Kidney epithelial cell (primary cell): ENCODE results near the gene WDR37. TPM values are rescaled to one million over a fixed set of nuclear protein-coding genes. Genes with fewer than 3 reads are reported as not detected.
A peak's percentile ranks its signal among the peaks of the same experiment; 100 is the strongest.

Source experiments
- DNase-seq: peaks from one replicate; pipeline ENCODE4 v3.0.0-alpha.2; 2010; ENCODE audit warnings: low read depth
- H3K27me3 ChIP-seq: 2 replicates; pipeline ENCODE4 v1.6.0; 2011; ENCODE audit warnings: low read length; ENCODE audit not compliant: control insufficient read depth, insufficient read depth
- H3K36me3 ChIP-seq: 2 replicates; pipeline ENCODE4 v1.5.1; 2011; ENCODE audit warnings: low read length; ENCODE audit not compliant: control insufficient read depth, insufficient read depth
- H3K4me3 ChIP-seq: 2 replicates; pipeline ENCODE4 v1.5.1; 2011; ENCODE audit warnings: low read depth, mild to moderate bottlenecking, control low read depth, low read length
- total RNA-seq: library from RNA; depleted of rRNA; stranded (reverse); fragments of >200 nt; gene quantifications from 2 replicates; pipeline ENCODE4 v1.2.3, GENCODE V29; 2015
- TF ChIP-seq, protein P1 (sequence below): IDR thresholded peaks from 2 replicates; pipeline ENCODE4 v1.5.1; 2011; ENCODE audit warnings: mild to moderate bottlenecking, moderate library complexity, low read length, control low read depth, inconsistent platforms; ENCODE audit not compliant: insufficient read depth, poor library complexity, severe bottlenecking

Gene WDR37
- total RNA-seq, 1 donor from 2014 or later, result 15.1 TPM

DNA sequence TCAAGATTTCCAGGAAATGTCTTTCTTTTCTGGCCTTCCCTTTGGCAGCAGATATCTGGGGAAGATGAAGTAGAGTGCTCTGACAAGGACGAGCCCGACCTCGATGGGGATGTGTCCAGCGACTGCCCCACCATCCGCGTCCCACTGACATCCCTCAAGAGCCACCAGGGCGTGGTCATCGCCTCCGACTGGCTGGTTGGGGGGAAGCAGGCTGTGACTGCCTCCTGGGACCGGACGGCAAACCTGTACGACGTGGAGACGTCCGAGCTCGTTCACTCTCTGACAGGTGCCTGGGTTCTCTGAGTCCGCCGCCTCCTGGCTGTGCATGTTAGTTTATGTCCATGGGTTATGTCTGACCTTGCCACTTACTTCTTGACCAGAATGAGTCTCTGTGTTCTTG lies 47.4 kb downstream of the WDR37 start:
- Histone ChIP-seq H3K4me3 (no peak overlapping the region), H3K27me3 (no peaks in the 10 kb centered on the region), H3K36me3 (peaks cover 2% of the 10 kb centered on the region)
- DNase-seq, result no peak
- TF ChIP-seq, protein P1, sequence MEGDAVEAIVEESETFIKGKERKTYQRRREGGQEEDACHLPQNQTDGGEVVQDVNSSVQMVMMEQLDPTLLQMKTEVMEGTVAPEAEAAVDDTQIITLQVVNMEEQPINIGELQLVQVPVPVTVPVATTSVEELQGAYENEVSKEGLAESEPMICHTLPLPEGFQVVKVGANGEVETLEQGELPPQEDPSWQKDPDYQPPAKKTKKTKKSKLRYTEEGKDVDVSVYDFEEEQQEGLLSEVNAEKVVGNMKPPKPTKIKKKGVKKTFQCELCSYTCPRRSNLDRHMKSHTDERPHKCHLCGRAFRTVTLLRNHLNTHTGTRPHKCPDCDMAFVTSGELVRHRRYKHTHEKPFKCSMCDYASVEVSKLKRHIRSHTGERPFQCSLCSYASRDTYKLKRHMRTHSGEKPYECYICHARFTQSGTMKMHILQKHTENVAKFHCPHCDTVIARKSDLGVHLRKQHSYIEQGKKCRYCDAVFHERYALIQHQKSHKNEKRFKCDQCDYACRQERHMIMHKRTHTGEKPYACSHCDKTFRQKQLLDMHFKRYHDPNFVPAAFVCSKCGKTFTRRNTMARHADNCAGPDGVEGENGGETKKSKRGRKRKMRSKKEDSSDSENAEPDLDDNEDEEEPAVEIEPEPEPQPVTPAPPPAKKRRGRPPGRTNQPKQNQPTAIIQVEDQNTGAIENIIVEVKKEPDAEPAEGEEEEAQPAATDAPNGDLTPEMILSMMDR, result no peak

DNA sequence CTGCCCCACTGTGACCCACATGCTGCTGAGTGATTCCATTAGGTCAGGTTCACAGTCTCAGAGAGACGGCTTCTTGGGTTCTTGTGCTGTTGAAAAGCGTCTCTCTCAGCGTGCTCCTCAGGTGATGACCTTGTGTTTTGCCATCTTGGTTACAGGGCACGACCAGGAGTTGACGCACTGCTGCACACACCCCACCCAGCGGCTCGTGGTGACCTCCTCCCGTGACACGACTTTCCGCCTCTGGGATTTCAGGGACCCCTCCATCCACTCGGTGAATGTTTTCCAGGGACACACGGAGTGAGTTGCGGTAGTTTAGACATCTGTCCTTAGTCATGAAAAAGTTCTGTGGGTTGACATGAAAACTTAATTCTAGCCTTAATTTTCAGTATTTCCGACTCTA lies 48.8 kb downstream of the WDR37 start:
- Histone ChIP-seq H3K27me3 (no peaks in the 10 kb centered on the region), H3K4me3 (no peak overlapping the region), H3K36me3 (no peaks in the 10 kb centered on the region)
- DNase-seq, result no peak
- TF ChIP-seq, protein P1, result no peak

DNA sequence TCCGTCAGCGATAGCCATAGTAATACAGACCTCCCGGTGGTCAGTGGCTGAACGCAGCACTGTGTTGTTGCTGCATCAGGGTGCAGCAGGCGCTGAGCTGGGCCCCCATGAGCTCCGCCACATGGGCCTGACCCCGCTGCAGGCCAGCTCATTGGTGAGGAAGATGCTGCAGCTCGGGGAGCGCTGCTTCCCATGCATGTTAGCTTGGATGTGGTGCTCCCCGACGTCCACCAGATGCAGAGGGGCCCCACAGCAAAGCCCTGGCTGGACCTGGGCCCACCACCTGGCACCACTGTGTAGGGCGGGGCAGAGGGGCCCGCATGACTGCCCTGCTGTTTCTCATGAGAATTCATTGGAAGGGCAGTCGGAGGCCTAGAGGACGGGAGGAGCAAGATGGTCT lies 50.8 kb downstream of the WDR37 start:
- H3K36me3 ChIP-seq, result no peaks in the 10 kb centered on the region
- no peak for DNase-seq
- TF ChIP-seq, protein P1, result no peak
- H3K27me3 ChIP-seq, result no peaks in the 10 kb centered on the region
- H3K4me3 ChIP-seq, result no peak overlapping the region

DNA sequence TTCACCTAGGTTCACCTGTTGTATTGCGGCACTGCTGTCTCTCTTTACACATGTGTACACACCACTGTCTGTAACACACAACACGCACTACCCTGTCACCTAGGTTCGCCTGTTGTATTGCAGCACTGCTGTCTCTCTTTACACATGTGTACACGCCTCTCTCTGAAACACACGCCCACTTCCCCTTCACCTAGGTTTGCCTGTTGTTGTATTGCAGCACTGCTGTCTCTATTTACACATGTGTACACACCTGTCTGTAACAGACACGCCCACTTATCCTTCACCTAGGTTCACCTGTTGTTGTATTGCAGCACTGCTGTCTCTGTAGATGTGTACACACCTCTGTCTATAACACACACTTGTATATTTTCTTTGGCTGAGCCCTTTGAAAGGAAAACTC lies 51.5 kb downstream of the WDR37 start:
- no peaks in the 10 kb centered on the region for H3K27me3 ChIP-seq
- H3K36me3 ChIP-seq, result no peaks in the 10 kb centered on the region
- DNase-seq, result no peak
- TF ChIP-seq, protein P1, result no peak
- H3K4me3 ChIP-seq, result no peak overlapping the region

DNA sequence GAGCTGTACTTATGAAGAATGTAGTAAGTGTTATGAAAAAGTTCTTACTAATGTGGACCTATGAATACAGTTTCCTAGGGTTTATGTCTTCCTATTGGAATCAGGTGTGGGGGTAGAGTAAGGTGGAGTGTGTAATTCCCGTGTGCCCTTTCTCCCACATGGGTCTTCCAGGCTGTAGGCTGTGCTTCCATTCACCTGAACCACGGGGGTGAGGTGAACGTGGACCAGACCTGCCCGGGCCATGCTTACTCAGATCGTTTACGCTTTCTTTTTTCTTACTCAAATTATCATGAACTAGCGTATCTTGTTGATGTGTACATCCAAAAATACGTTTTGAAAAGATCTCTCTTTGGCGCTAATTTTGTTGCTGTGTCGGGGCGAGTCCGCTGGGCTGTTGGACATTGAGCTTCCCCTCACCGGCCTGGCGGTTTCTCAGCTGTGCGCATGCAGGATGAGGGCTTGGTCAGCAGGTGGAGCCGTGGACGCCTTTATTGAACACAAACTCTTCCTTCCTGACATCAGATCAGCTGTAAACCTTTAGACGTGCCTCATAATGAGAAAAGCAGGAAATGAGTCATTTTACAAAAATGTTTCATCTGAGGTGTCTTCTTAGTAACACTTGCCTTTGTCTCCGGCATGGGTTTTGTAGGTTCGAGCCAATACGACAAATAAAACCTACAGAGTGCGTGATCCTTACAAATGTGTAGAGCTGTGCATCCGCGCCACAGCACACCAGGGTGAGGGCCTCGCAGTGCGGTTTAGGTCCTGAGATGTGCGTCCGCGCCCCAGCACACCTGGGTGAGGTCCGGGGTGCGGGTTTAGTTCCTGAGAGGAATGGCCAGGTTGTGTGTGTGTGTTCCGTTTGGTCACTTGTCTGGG lies 53.8 kb downstream of the WDR37 start:
- DNase-seq, result peak; percentile 88
- H3K4me3 ChIP-seq, result no peak overlapping the region
- no peaks in the 10 kb centered on the region for H3K36me3 ChIP-seq
- H3K27me3 ChIP-seq, result no peaks in the 10 kb centered on the region
- TF ChIP-seq, protein P1, result peak; percentile 83
